ENCODE measurements around the gene CCDC61.

Gene CCDC61

GRCh38 chr19:45975306-45976070 is 19.8 kb upstream of the CCDC61 start:
- Histone ChIP-seq H3K27me3 (ENCODE audit: low read depth, low read length) (peaks cover 21% of the 10 kb centered on the region), H3K4me2 (ENCODE audit: low read length) (no peak overlapping the region)
- TF ChIP-seq CTCF (IDR thresholded peaks at IDR 0.05; ENCODE audit: low read depth, low read length) = no peak

GRCh38 chr19:45976178-45976577 is 19.1 kb upstream of the CCDC61 start:
- Histone ChIP-seq H3K27me3 (ENCODE audit: low read depth, low read length) (peaks cover 14% of the 10 kb centered on the region), H3K4me2 (ENCODE audit: low read length) (no peak overlapping the region), H3K9me3 (ENCODE audit: insufficient read depth, low read length) (no peaks in the 10 kb centered on the region), H4K20me1 (ENCODE audit: insufficient read depth, low read length) (no peaks in the 10 kb centered on the region), H3K36me3 (replicated peaks; ENCODE audit: low read depth, low read length) (no peaks in the 10 kb centered on the region), H3K9ac (ENCODE audit: low read length) (no peak overlapping the region), H3K4me3 (ENCODE audit: low read length) (no peak overlapping the region), H3K4me1 (ENCODE audit: low read length) (peaks cover 5% of the 10 kb centered on the region), H3K79me2 (ENCODE audit: low read length) (no peaks in the 10 kb centered on the region), H3K27ac (ENCODE audit: low read length) (no peak overlapping the region), H2AFZ (ENCODE audit: low read depth, low read length) (no peak overlapping the region)
- TF ChIP-seq CTCF (IDR thresholded peaks at IDR 0.05; ENCODE audit: low read depth, low read length) (no peak), EZH2phosphoT487 (IDR thresholded peaks at IDR 0.05; ENCODE audit: low read depth) (no peak)

More at GRCh38 chr19:45975306-45976070, 19.8 kb upstream of the CCDC61 start:
- no peak overlapping the region for H3K9ac ChIP-seq (ENCODE audit: low read length)
- H3K4me3 ChIP-seq (ENCODE audit: low read length) = no peak overlapping the region
- no peaks in the 10 kb centered on the region for H3K79me2 ChIP-seq (ENCODE audit: low read length)
- no peaks in the 10 kb centered on the region for H4K20me1 ChIP-seq (ENCODE audit: insufficient read depth, low read length)
- no peak overlapping the region for H3K27ac ChIP-seq (ENCODE audit: low read length)
- no peaks in the 10 kb centered on the region for H3K9me3 ChIP-seq (ENCODE audit: insufficient read depth, low read length)
- no peak overlapping the region for H2AFZ ChIP-seq (ENCODE audit: low read depth, low read length)
- H3K36me3 ChIP-seq (replicated peaks; ENCODE audit: low read depth, low read length) = no peaks in the 10 kb centered on the region
- peaks cover 5% of the 10 kb centered on the region for H3K4me1 ChIP-seq (ENCODE audit: low read length)

GRCh38 chr19:45978156-45978555 is 17.1 kb upstream of the CCDC61 start:
- Histone ChIP-seq H3K27me3 (ENCODE audit: low read depth, low read length) (peaks cover 4% of the 10 kb centered on the region), H3K9ac (ENCODE audit: low read length) (no peak overlapping the region), H2AFZ (ENCODE audit: low read depth, low read length) (no peak overlapping the region), H3K79me2 (ENCODE audit: low read length) (no peaks in the 10 kb centered on the region), H3K4me2 (ENCODE audit: low read length) (no peak overlapping the region), H3K27ac (ENCODE audit: low read length) (no peak overlapping the region), H4K20me1 (ENCODE audit: insufficient read depth, low read length) (no peaks in the 10 kb centered on the region), H3K4me1 (ENCODE audit: low read length) (no peaks in the 10 kb centered on the region), H3K4me3 (ENCODE audit: low read length) (no peak overlapping the region), H3K9me3 (ENCODE audit: insufficient read depth, low read length) (no peaks in the 10 kb centered on the region), H3K36me3 (replicated peaks; ENCODE audit: low read depth, low read length) (no peaks in the 10 kb centered on the region)
- no peak for TF ChIP-seq EZH2phosphoT487 (IDR thresholded peaks at IDR 0.05; ENCODE audit: low read depth)
- TF ChIP-seq CTCF (IDR thresholded peaks at IDR 0.05; ENCODE audit: low read depth, low read length) = no peak

GRCh38 chr19:45981350-45981749 is 13.9 kb upstream of the CCDC61 start:
- Histone ChIP-seq H3K27ac (ENCODE audit: low read length) (no peak overlapping the region), H3K4me1 (ENCODE audit: low read length) (no peaks in the 10 kb centered on the region), H3K9ac (ENCODE audit: low read length) (no peak overlapping the region), H3K36me3 (replicated peaks; ENCODE audit: low read depth, low read length) (no peaks in the 10 kb centered on the region), H2AFZ (ENCODE audit: low read depth, low read length) (no peak overlapping the region), H4K20me1 (ENCODE audit: insufficient read depth, low read length) (no peaks in the 10 kb centered on the region), H3K79me2 (ENCODE audit: low read length) (no peaks in the 10 kb centered on the region), H3K27me3 (ENCODE audit: low read depth, low read length) (peaks cover 4% of the 10 kb centered on the region), H3K4me2 (ENCODE audit: low read length) (no peak overlapping the region), H3K4me3 (ENCODE audit: low read length) (no peak overlapping the region), H3K9me3 (ENCODE audit: insufficient read depth, low read length) (no peaks in the 10 kb centered on the region)
- TF ChIP-seq EZH2phosphoT487 (IDR thresholded peaks at IDR 0.05; ENCODE audit: low read depth) (no peak), CTCF (IDR thresholded peaks at IDR 0.05; ENCODE audit: low read depth, low read length) (no peak)

Data from OCI-LY3 (cell line).